Measurements from ENCODE around the gene SGSM1. TPM values are rescaled to one million over a fixed set of nuclear protein-coding genes. Genes with fewer than 3 reads are reported as not detected.

SGSM1 gene
- total and polyA plus RNA-seq, 2 experiments from 2014 or later = 0.39 TPM; not detected in 1

DNA sequence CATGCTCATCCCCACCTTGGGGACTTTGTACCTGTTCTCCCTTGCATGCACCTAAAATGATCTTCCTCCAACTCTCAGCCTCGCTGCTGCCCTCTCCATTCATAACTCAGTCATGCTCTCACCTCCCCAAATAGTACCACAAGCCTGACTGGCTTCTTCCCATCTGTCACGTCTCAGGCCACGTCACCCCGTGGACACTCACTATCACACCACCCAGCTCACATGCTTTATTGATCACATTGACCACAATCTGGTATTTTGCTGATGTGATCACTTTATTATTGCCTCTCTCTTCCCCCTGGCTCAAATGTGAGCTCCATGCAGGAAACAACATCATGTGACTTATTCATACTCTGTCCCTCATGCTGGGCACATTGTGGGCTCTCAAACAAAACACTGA is 9.2 kb upstream of the SGSM1 start:
- Histone ChIP-seq H3K36me3 (no peaks in the 10 kb centered on the region), H3K27me3 (no peaks in the 10 kb centered on the region), H3K4me1 (ENCODE audit: low read depth) (no peaks in the 10 kb centered on the region), H3K4me3 (no peak overlapping the region), H3K27ac (no peak overlapping the region), H3K9me3 (ENCODE audit: low read depth) (no peaks in the 10 kb centered on the region)
- no peak for DNase-seq (ENCODE audit: low read depth in 1 of 2, low spot score in 1 of 2)
- TF ChIP-seq, protein P1, sequence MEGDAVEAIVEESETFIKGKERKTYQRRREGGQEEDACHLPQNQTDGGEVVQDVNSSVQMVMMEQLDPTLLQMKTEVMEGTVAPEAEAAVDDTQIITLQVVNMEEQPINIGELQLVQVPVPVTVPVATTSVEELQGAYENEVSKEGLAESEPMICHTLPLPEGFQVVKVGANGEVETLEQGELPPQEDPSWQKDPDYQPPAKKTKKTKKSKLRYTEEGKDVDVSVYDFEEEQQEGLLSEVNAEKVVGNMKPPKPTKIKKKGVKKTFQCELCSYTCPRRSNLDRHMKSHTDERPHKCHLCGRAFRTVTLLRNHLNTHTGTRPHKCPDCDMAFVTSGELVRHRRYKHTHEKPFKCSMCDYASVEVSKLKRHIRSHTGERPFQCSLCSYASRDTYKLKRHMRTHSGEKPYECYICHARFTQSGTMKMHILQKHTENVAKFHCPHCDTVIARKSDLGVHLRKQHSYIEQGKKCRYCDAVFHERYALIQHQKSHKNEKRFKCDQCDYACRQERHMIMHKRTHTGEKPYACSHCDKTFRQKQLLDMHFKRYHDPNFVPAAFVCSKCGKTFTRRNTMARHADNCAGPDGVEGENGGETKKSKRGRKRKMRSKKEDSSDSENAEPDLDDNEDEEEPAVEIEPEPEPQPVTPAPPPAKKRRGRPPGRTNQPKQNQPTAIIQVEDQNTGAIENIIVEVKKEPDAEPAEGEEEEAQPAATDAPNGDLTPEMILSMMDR (IDR thresholded peaks at IDR 0.05; ENCODE audit: low read depth, low read length) = no peak

DNA sequence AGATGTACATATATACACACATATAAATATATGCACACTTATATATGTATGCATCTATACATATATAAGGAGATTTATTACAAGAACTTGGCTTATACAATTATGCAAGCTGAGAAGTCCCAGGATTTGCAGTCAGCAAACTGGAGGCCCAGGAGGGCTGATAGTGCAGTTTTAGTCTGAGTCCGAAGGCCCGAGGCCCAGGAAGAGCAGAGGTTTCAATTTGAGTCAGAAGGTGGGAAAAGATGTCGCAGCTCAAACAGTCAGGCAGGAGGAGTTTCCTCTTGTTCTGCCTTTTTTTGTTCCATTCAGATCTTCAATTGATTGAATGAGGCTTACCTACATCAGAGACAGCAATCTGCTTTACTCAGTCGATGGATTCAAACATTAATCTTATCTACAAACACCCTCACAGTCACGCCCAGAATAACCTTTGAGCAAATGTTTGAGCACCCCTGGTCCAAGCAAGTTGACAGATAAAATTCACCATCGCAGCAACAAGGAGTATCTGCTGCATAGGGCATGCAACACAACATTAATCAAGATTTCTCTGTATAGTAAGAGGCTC is 4.0 kb upstream of the SGSM1 start:
- TF ChIP-seq, protein P1 (IDR thresholded peaks at IDR 0.05; ENCODE audit: low read depth, low read length) = no peak
- H3K27me3 ChIP-seq = peaks cover 11% of the 10 kb centered on the region
- H3K4me1 ChIP-seq (ENCODE audit: low read depth) = no peaks in the 10 kb centered on the region
- no peaks in the 10 kb centered on the region for H3K36me3 ChIP-seq
- no peaks in the 10 kb centered on the region for H3K9me3 ChIP-seq (ENCODE audit: low read depth)
- H3K27ac ChIP-seq = no peak overlapping the region
- no peak for DNase-seq (ENCODE audit: low read depth in 1 of 2, low spot score in 1 of 2)
- H3K4me3 ChIP-seq = no peak overlapping the region

DNA sequence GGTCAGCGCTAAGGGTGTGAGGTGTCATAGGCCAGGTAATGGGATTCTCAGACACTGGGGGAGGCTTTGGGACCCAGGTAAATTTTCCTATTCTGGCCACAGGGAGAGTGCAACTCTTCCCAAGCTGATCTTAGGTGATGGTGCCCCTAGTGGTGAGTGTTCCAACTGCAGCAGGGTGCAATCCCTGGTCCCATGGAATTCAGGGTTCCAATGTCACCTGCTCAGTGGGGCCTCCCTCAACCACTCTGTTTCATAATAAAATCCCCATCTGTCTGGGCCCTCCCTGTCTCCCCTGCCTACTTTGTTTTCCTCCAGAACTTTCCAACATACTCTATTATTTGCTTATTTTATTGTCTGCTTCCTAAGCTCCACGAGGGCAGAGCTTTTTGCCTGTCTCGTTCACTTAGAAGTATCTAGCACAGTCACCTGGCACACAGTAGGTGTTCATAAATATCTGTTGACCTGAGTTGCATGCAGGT is 2.9 kb upstream of the SGSM1 start:
- DNase-seq (ENCODE audit: low read depth in 1 of 2, low spot score in 1 of 2) = peak; percentile 42 to 66
- Histone ChIP-seq H3K27me3 (peaks cover 11% of the 10 kb centered on the region), H3K9me3 (ENCODE audit: low read depth) (no peaks in the 10 kb centered on the region), H3K4me1 (ENCODE audit: low read depth) (no peaks in the 10 kb centered on the region), H3K27ac (no peak overlapping the region), H3K36me3 (no peaks in the 10 kb centered on the region), H3K4me3 (no peak overlapping the region)
- TF ChIP-seq, protein P1 (IDR thresholded peaks at IDR 0.05; ENCODE audit: low read depth, low read length) = peak; percentile 97

DNA sequence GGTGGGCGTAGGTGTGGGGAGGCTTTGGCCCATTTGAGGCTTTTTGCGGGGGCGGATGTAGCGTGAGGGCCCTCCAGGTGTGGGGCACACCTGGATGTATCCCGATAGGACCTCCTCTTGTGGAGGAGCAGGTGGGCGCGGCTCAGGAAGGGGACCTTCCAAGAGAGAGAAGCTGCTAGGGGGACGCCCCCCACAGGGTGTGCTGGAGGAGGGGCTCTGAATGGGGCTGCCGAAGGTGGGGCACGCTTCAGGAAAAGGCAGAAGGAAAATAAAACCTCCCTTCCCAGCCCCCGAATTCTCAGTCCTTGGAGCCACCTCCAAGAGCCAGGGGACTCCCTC is 621 bp downstream of the SGSM1 start:
- no peaks in the 10 kb centered on the region for H3K9me3 ChIP-seq (ENCODE audit: low read depth)
- no peak for DNase-seq (ENCODE audit: low read depth in 1 of 2, low spot score in 1 of 2)
- no peaks in the 10 kb centered on the region for H3K36me3 ChIP-seq
- TF ChIP-seq, protein P1 (IDR thresholded peaks at IDR 0.05; ENCODE audit: low read depth, low read length) = no peak
- no peaks in the 10 kb centered on the region for H3K4me1 ChIP-seq (ENCODE audit: low read depth)
- peak overlapping the region; percentile 39 for H3K4me3 ChIP-seq
- H3K27ac ChIP-seq = no peak overlapping the region
- H3K27me3 ChIP-seq = peaks cover 11% of the 10 kb centered on the region

DNA sequence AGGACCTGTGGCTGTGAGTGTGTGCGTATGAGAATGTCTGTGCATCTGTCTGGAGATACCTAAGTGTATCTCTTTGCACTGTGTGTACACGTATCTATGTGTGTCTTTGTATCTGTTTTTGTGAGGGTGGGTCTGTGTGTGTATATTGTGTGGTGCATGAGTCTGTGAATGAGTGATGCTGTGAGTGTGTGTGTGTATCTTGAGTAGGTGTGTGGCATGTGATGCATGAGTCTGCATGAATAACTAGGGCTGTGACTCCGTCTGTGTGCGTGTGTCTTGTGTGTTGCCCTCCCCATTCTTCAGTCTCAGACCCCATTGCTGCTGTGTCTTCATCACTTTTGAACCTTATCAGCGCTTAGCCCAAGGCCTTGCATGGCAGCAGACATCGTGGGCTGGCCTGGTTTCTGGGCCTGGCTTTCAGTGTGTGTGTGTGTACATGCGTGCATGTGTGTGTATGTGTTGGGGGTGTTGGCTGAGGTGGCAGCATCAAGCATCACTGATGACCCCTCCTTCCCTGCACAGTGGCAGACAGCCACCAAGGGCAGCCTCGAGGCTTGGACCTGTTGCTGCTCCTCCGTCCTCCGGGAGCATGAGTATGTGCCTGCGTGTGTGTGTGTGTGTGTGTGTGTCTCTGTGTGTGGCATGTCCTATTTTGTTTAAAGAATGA is 1.4 kb downstream of the SGSM1 start:
- H3K27me3 ChIP-seq = peaks cover 11% of the 10 kb centered on the region
- DNase-seq (ENCODE audit: low read depth in 1 of 2, low spot score in 1 of 2) = peak; percentile 19 to 28
- H3K4me1 ChIP-seq (ENCODE audit: low read depth) = no peaks in the 10 kb centered on the region
- H3K27ac ChIP-seq = no peak overlapping the region
- TF ChIP-seq, protein P1 (IDR thresholded peaks at IDR 0.05; ENCODE audit: low read depth, low read length) = no peak
- no peaks in the 10 kb centered on the region for H3K9me3 ChIP-seq (ENCODE audit: low read depth)
- H3K36me3 ChIP-seq = no peaks in the 10 kb centered on the region
- no peak overlapping the region for H3K4me3 ChIP-seq

All from cardiac muscle cell (in vitro differentiated cells and primary cell).